ENCODE results near the gene ABHD14A. TPM values are rescaled to one million over a fixed set of nuclear protein-coding genes. Genes with fewer than 3 reads are reported as not detected.

ABHD14A gene
- polyA plus RNA-seq, 1 donor (not counting 4 experiments of a cell fraction or from before 2014, with no cell fraction given): 6.9 TPM

DNA sequence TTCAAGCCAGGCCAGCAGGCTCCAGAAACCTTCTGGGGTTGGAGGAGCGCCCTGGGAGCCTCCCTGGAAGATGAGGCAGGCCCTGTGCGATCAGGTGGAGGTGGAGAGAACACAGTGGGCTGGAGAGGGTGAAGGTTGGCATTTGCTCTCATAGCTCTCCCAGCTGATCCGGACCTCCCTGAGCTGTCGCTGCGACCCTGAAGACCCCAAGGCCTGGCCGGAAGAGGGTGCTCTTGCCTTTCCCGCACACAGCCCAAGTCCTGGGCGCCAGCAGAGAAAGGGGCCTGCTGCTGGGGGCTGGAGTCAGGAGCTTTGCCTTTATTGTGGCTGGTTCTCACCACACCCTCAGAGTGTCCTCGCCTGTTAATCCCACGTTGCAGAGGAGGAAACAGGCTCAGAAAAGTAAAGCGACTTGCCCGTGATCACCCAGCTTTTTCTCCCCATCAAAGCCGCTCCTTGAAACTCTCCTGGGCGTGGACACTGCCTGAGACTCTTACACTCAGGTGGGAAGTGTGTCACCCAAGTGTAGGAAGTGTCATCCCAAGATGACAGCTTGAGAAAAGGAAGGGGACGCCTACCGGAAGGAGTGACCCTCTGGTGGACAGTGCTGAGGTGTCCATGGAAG, 29.4 kb downstream of the ABHD14A start:
- Histone ChIP-seq H4K20me1 (ENCODE audit: control insufficient read depth, extremely low read depth, insufficient read depth, low read length) (no peaks in the 10 kb centered on the region), H3K9me1 (ENCODE audit: control insufficient read depth, extremely low read depth, insufficient read depth, low read length) (no peaks in the 10 kb centered on the region), H3K27ac (ENCODE audit: control insufficient read depth, insufficient read depth, low read length) (no peak overlapping the region), H3K36me3 (ENCODE audit: control insufficient read depth in 2 of 2, extremely low read depth in 1 of 2, insufficient read depth in 2 of 2, low read length in 2 of 2) (no peaks in the 10 kb centered on the region), H3K79me2 (ENCODE audit: control insufficient read depth, insufficient read depth, low read length) (no peaks in the 10 kb centered on the region), H3K9ac (ENCODE audit: control insufficient read depth, extremely low read depth, insufficient read depth, low read length) (no peak overlapping the region), H3K9me3 (ENCODE audit: control insufficient read depth, low read depth, low read length) (no peaks in the 10 kb centered on the region), H2AFZ (ENCODE audit: control insufficient read depth, low read length) (no peak overlapping the region), H3K4me2 (ENCODE audit: control insufficient read depth, extremely low read depth, insufficient read depth, low read depth, low read length) (no peak overlapping the region), H3K4me3 (ENCODE audit: control insufficient read depth in 2 of 3, extremely low read depth in 1 of 3, insufficient read depth in 2 of 3, low read depth in 1 of 3, low read length in 3 of 3) (no peak overlapping the region), H3K4me1 (ENCODE audit: control insufficient read depth, extremely low read depth, insufficient read depth, low read length) (peaks cover 24% of the 10 kb centered on the region), H3K27me3 (ENCODE audit: control insufficient read depth, extremely low read depth, insufficient read depth, low read length) (no peaks in the 10 kb centered on the region)
- FAIRE-seq (peak; percentile 9), DNase-seq (ENCODE audit: low read depth, low spot score) (no peak)
- TF ChIP-seq, protein P1, sequence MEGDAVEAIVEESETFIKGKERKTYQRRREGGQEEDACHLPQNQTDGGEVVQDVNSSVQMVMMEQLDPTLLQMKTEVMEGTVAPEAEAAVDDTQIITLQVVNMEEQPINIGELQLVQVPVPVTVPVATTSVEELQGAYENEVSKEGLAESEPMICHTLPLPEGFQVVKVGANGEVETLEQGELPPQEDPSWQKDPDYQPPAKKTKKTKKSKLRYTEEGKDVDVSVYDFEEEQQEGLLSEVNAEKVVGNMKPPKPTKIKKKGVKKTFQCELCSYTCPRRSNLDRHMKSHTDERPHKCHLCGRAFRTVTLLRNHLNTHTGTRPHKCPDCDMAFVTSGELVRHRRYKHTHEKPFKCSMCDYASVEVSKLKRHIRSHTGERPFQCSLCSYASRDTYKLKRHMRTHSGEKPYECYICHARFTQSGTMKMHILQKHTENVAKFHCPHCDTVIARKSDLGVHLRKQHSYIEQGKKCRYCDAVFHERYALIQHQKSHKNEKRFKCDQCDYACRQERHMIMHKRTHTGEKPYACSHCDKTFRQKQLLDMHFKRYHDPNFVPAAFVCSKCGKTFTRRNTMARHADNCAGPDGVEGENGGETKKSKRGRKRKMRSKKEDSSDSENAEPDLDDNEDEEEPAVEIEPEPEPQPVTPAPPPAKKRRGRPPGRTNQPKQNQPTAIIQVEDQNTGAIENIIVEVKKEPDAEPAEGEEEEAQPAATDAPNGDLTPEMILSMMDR (optimal IDR thresholded peaks at IDR 0.05 in 1 of 3, IDR thresholded peaks at IDR 0.05 in 1 of 3, conservative IDR thresholded peaks at IDR 0.05 in 1 of 3; ENCODE audit: extremely low read depth in 1 of 3, insufficient read depth in 2 of 3, low read length in 3 of 3): peak in 2 of 3 experiments; percentile 17 to 30
- no peak for TF ChIP-seq EZH2 (IDR thresholded peaks at IDR 0.05; ENCODE audit: low read length)
- dilution Hi-C loops (cut with MboI; ENCODE audit: extremely low pct_ligation_motif_present, low sequenced_read_pairs): no loop called here

DNA sequence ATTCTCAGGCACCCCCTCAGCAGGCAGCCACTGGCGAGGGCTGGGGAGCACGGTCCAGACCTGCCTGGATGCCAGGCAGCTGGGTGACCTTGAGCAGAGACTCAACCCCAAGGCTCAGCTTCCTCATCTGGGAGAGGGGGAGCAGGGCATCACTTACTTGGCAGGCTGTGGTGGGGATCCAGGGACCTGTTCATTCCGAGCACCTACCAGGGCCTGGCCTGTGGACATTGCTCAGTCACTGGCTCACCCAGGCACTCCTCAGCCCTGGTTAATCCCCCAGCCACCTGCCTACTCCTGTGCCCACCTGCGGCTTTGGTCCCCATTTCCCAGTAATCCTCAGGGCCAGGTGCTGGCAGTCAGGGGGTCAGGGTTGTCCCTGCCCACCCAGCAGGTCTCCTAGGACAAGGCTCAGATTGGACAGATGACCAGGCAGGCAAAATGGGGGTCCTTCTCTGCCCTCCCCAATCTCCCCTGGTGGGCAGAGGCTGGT, 30.1 kb downstream of the ABHD14A start:
- peak overlapping the region; percentile 54 for H3K9ac ChIP-seq (ENCODE audit: control insufficient read depth, extremely low read depth, insufficient read depth, low read length)
- H3K4me2 ChIP-seq (ENCODE audit: control insufficient read depth, extremely low read depth, insufficient read depth, low read depth, low read length): peak overlapping the region; percentile 41
- DNase-seq (ENCODE audit: low read depth, low spot score) (no peak), FAIRE-seq (no peak)
- H3K9me3 ChIP-seq (ENCODE audit: control insufficient read depth, low read depth, low read length): no peaks in the 10 kb centered on the region
- no peaks in the 10 kb centered on the region for H3K36me3 ChIP-seq (ENCODE audit: control insufficient read depth in 2 of 2, extremely low read depth in 1 of 2, insufficient read depth in 2 of 2, low read length in 2 of 2)
- H3K4me1 ChIP-seq (ENCODE audit: control insufficient read depth, extremely low read depth, insufficient read depth, low read length): peaks cover 24% of the 10 kb centered on the region
- TF ChIP-seq, protein P1 (optimal IDR thresholded peaks at IDR 0.05 in 1 of 3, IDR thresholded peaks at IDR 0.05 in 1 of 3, conservative IDR thresholded peaks at IDR 0.05 in 1 of 3; ENCODE audit: extremely low read depth in 1 of 3, insufficient read depth in 2 of 3, low read length in 3 of 3): no peak
- no peak for TF ChIP-seq EZH2 (IDR thresholded peaks at IDR 0.05; ENCODE audit: low read length)
- H3K27ac ChIP-seq (ENCODE audit: control insufficient read depth, insufficient read depth, low read length): no peak overlapping the region
- no peak overlapping the region for H3K4me3 ChIP-seq (ENCODE audit: control insufficient read depth in 2 of 3, extremely low read depth in 1 of 3, insufficient read depth in 2 of 3, low read depth in 1 of 3, low read length in 3 of 3)
- H2AFZ ChIP-seq (ENCODE audit: control insufficient read depth, low read length): no peak overlapping the region
- H3K79me2 ChIP-seq (ENCODE audit: control insufficient read depth, insufficient read depth, low read length): no peaks in the 10 kb centered on the region
- dilution Hi-C loops (cut with MboI; ENCODE audit: extremely low pct_ligation_motif_present, low sequenced_read_pairs): no loop called here
- H4K20me1 ChIP-seq (ENCODE audit: control insufficient read depth, extremely low read depth, insufficient read depth, low read length): no peaks in the 10 kb centered on the region
- H3K9me1 ChIP-seq (ENCODE audit: control insufficient read depth, extremely low read depth, insufficient read depth, low read length): no peaks in the 10 kb centered on the region
- no peaks in the 10 kb centered on the region for H3K27me3 ChIP-seq (ENCODE audit: control insufficient read depth, extremely low read depth, insufficient read depth, low read length)

Data from keratinocyte (primary cell).